Hepatocyte (in vitro differentiated cells): Measurements from ENCODE around the gene LGALS16. TPM values are rescaled to one million over a fixed set of nuclear protein-coding genes. Genes with fewer than 3 reads are reported as not detected.

ENCODE experiments used
- DNase-seq: peaks from one replicate; pipeline ENCODE4 v3.0.0-alpha.2; 2016; ENCODE audit warnings: low spot score
- H2AFZ ChIP-seq: fragments of 200-600 bp; sonication (generic); 2 replicates; pipeline ENCODE4 v1.6.0; 2016; ENCODE audit warnings: antibody characterized with exemption, mild to moderate bottlenecking
- H3K27ac ChIP-seq: fragments of 200-600 bp; sonication (generic); 2 replicates; pipeline ENCODE4 v1.5.1; 2016; ENCODE audit warnings: mild to moderate bottlenecking
- H3K27me3 ChIP-seq: fragments of 200-600 bp; sonication (generic); 2 replicates; pipeline ENCODE4 v1.6.1; 2016
- H3K36me3 ChIP-seq: fragments of 200-600 bp; sonication (generic); replicated peaks from 2 replicates; pipeline ENCODE4 v1.5.1; 2016; ENCODE audit warnings: low read depth; ENCODE audit not compliant: insufficient read depth
- H3K4me1 ChIP-seq: fragments of 200-600 bp; sonication (generic); 2 replicates; pipeline ENCODE4 v1.5.1; 2016; ENCODE audit warnings: mild to moderate bottlenecking, moderate library complexity; ENCODE audit not compliant: insufficient read depth
- H3K4me2 ChIP-seq: fragments of 200-600 bp; sonication (generic); 2 replicates; pipeline ENCODE4 v1.6.0; 2016
- H3K4me3 ChIP-seq: fragments of 200-600 bp; sonication (generic); 2 replicates; pipeline ENCODE4 v1.5.1; 2016; ENCODE audit warnings: mild to moderate bottlenecking
- H3K79me2 ChIP-seq: fragments of 200-600 bp; sonication (generic); 2 replicates; pipeline ENCODE4 v1.6.0; 2017; ENCODE audit warnings: mild to moderate bottlenecking
- H3K9me2 ChIP-seq: fragments of 200-600 bp; sonication (generic); replicated peaks from 2 replicates; pipeline ENCODE4 v1.6.0; 2017; ENCODE audit warnings: mild to moderate bottlenecking; ENCODE audit not compliant: insufficient read depth
- H3K9me3 ChIP-seq: fragments of 200-600 bp; sonication (generic); 2 replicates; pipeline ENCODE4 v1.5.1; 2016; ENCODE audit warnings: low read depth, mild to moderate bottlenecking
- H4K20me1 ChIP-seq: fragments of 200-600 bp; sonication (generic); 2 replicates; pipeline ENCODE4 v1.6.0; 2016; ENCODE audit warnings: mild to moderate bottlenecking; ENCODE audit not compliant: insufficient read depth, poor library complexity, severe bottlenecking
- CTCF ChIP-seq: fragments of 200-600 bp; sonication (generic); IDR thresholded peaks from 2 replicates; pipeline ENCODE4 v1.5.1; 2016; ENCODE audit warnings: antibody characterized with exemption, mild to moderate bottlenecking; ENCODE audit not compliant: poor library complexity
- EZH2 ChIP-seq: fragments of 200-600 bp; sonication (generic); IDR thresholded peaks from 2 replicates; pipeline ENCODE4 v1.6.1; 2016; ENCODE audit warnings: antibody characterized with exemption, mild to moderate bottlenecking, borderline replicate concordance
- EZH2phosphoT487 ChIP-seq: fragments of 200-600 bp; sonication (generic); IDR thresholded peaks from one replicate; pipeline ENCODE4 v1.6.1; 2018; ENCODE audit warnings: antibody characterized with exemption, mild to moderate bottlenecking, low read depth, moderate library complexity; ENCODE audit not compliant: unreplicated experiment, severe bottlenecking
- WGBS: methylation state at CpG from one replicate; pipeline ENCODE4 v1.1.6; 2016; ENCODE audit warnings: low lambda C conversion rate; ENCODE audit errors: missing lambda C conversion rate; 5-methylcytosine and 5-hydroxymethylcytosine counted together
- polyA plus RNA-seq: library from polyadenylated mRNA; unstranded; fragments of >200 nt; fragmentation: Nextera tagmentation; extraction: Ambion mirVana; gene quantifications from 2 replicates; pipeline ENCODE4 v1.2.1, GENCODE V29; 2016
- small RNA-seq: library from RNA; depleted of rRNA; stranded (forward); fragments of <200 nt; gene quantifications from one replicate; pipeline ENCODE3, GENCODE V24; 2014
- total RNA-seq: library from RNA; depleted of rRNA; stranded (reverse); fragments of >200 nt; gene quantifications from 2 replicates; pipeline ENCODE4 v1.2.3, GENCODE V29; 2014

LGALS16 gene
- total and polyA plus RNA-seq, 2 experiments from 2014 or later, result not detected

- no peaks in the 10 kb centered on the region for H4K20me1 ChIP-seq
- no peaks in the 10 kb centered on the region for H3K79me2 ChIP-seq
- TF ChIP-seq EZH2, result no peak
- no peak for TF ChIP-seq EZH2phosphoT487
- TF ChIP-seq CTCF, result no peak
- H3K4me2 ChIP-seq, result no peak overlapping the region
- H3K4me3 ChIP-seq, result no peak overlapping the region
- no peak overlapping the region for H3K27ac ChIP-seq
- no peaks in the 10 kb centered on the region for H3K9me2 ChIP-seq
- no peaks in the 10 kb centered on the region for H3K27me3 ChIP-seq
- no peaks in the 10 kb centered on the region for H3K4me1 ChIP-seq
- H3K9me3 ChIP-seq, result no peaks in the 10 kb centered on the region
- 84% methylated on average over 8 of the region's 8 CpGs for WGBS
- H2AFZ ChIP-seq, result no peak overlapping the region
- no peak for DNase-seq
- H3K36me3 ChIP-seq, result no peaks in the 10 kb centered on the region
Measured at GRCh38 chr19:39705578-39706188, 50.0 kb downstream of the LGALS16 start.

- no peak overlapping the region for H3K4me2 ChIP-seq
Measured at GRCh38 chr19:39708594-39708993, 52.9 kb downstream of the LGALS16 start.

GRCh38 chr19:39709026-39709872 lies 53.5 kb downstream of the LGALS16 start:
- DNase-seq, result no peak
- Histone ChIP-seq H3K9me2 (no peaks in the 10 kb centered on the region), H3K27ac (no peak overlapping the region), H3K4me2 (no peak overlapping the region), H2AFZ (no peak overlapping the region), H3K36me3 (no peaks in the 10 kb centered on the region), H3K4me3 (no peak overlapping the region), H4K20me1 (no peaks in the 10 kb centered on the region), H3K9me3 (no peaks in the 10 kb centered on the region), H3K27me3 (no peaks in the 10 kb centered on the region), H3K79me2 (no peaks in the 10 kb centered on the region), H3K4me1 (no peaks in the 10 kb centered on the region)
- 77% methylated on average over 5 of the region's 5 CpGs for WGBS
- TF ChIP-seq EZH2 (no peak), CTCF (no peak), EZH2phosphoT487 (no peak)

More at GRCh38 chr19:39708594-39708993, 52.9 kb downstream of the LGALS16 start:
- no peak overlapping the region for H3K4me3 ChIP-seq
- no peaks in the 10 kb centered on the region for H3K9me2 ChIP-seq
- no peak overlapping the region for H2AFZ ChIP-seq
- 89% methylated on average over 6 of the region's 6 CpGs for WGBS
- H3K27me3 ChIP-seq, result no peaks in the 10 kb centered on the region
- no peaks in the 10 kb centered on the region for H3K4me1 ChIP-seq
- H4K20me1 ChIP-seq, result no peaks in the 10 kb centered on the region
- TF ChIP-seq EZH2phosphoT487 (no peak), CTCF (no peak), EZH2 (no peak)
- H3K27ac ChIP-seq, result no peak overlapping the region
- no peak for DNase-seq
- no peaks in the 10 kb centered on the region for H3K36me3 ChIP-seq
- no peaks in the 10 kb centered on the region for H3K79me2 ChIP-seq
- H3K9me3 ChIP-seq, result no peaks in the 10 kb centered on the region

Small RNA genes within 50 kb of the gene (small RNA-seq; reads per million reads assigned to genes)
- gene AC005176.2, result not detected
- gene RPS29P27, result not detected
- not detected for gene RPS29P30

Other genes with a start within 250 kb of the LGALS16 start
- 72.9 and 95.8 TPM in 2 replicates for gene ZFP36, start 249.1 kb upstream of the LGALS16 start, total RNA-seq
- 1,034 and 1,087 TPM in 2 replicates for gene ZFP36, start 249.1 kb upstream of the LGALS16 start, polyA plus RNA-seq
- gene PLEKHG2, start 243.2 kb upstream of the LGALS16 start, total RNA-seq, result 17.7 and 25.3 TPM in 2 replicates
- 34.0 and 44.0 TPM in 2 replicates for gene PLEKHG2, start 243.2 kb upstream of the LGALS16 start, polyA plus RNA-seq
- gene RPS16, start 220.0 kb upstream of the LGALS16 start, total RNA-seq, result 63.8 and 115 TPM in 2 replicates
- gene RPS16, start 220.0 kb upstream of the LGALS16 start, polyA plus RNA-seq, result 409 and 411 TPM in 2 replicates
- gene SUPT5H, start 210.3 kb upstream of the LGALS16 start, total RNA-seq, result 63.7 and 71.6 TPM in 2 replicates
- gene SUPT5H, start 210.3 kb upstream of the LGALS16 start, polyA plus RNA-seq, result 184 and 213 TPM in 2 replicates
- gene TIMM50, start 175.1 kb upstream of the LGALS16 start, total RNA-seq, result 53.1 and 57.2 TPM in 2 replicates
- gene TIMM50, start 175.1 kb upstream of the LGALS16 start, polyA plus RNA-seq, result 56.4 and 61.7 TPM in 2 replicates
- gene DLL3, start 157.0 kb upstream of the LGALS16 start, total RNA-seq, result 0.16 and 1.6 TPM in 2 replicates
- 1.1 and 1.3 TPM in 2 replicates for gene DLL3, start 157.0 kb upstream of the LGALS16 start, polyA plus RNA-seq
- 0.50 and 2.0 TPM in 2 replicates for gene SELENOV, start 140.8 kb upstream of the LGALS16 start, total RNA-seq
- gene SELENOV, start 140.8 kb upstream of the LGALS16 start, polyA plus RNA-seq, result 0.98 and 2.2 TPM in 2 replicates
- 3.4 and 3.7 TPM in 2 replicates for gene EID2B, start 123.1 kb upstream of the LGALS16 start, total RNA-seq
- gene EID2B, start 123.1 kb upstream of the LGALS16 start, polyA plus RNA-seq, result 1.0 and 2.2 TPM in 2 replicates
- 13.6 and 18.6 TPM in 2 replicates for gene EID2, start 115.8 kb upstream of the LGALS16 start, total RNA-seq
- gene EID2, start 115.8 kb upstream of the LGALS16 start, polyA plus RNA-seq, result 29.3 and 34.8 TPM in 2 replicates
- gene LGALS13, start 53.4 kb upstream of the LGALS16 start, total RNA-seq, result not detected in 2 replicates
- gene LGALS13, start 53.4 kb upstream of the LGALS16 start, polyA plus RNA-seq, result not detected in 2 replicates
- 0.88 and 1.2 TPM in 2 replicates for gene LGALS14, start 48.6 kb downstream of the LGALS16 start, total RNA-seq
- gene LGALS14, start 48.6 kb downstream of the LGALS16 start, polyA plus RNA-seq, result 1.3 TPM in 1 of 2 replicates, not detected in the other
- not detected in 2 replicates for gene CLC, start 82.1 kb downstream of the LGALS16 start, total RNA-seq
- gene CLC, start 82.1 kb downstream of the LGALS16 start, polyA plus RNA-seq, result not detected in 2 replicates
- not detected in 2 replicates for gene LEUTX, start 122.9 kb downstream of the LGALS16 start, total RNA-seq
- gene LEUTX, start 122.9 kb downstream of the LGALS16 start, polyA plus RNA-seq, result not detected in 2 replicates
- gene DYRK1B, start 178.2 kb downstream of the LGALS16 start, total RNA-seq, result 10.5 and 12.2 TPM in 2 replicates
- 25.7 and 28.0 TPM in 2 replicates for gene DYRK1B, start 178.2 kb downstream of the LGALS16 start, polyA plus RNA-seq
- gene FBL, start 190.5 kb downstream of the LGALS16 start, total RNA-seq, result 104 and 126 TPM in 2 replicates
- gene FBL, start 190.5 kb downstream of the LGALS16 start, polyA plus RNA-seq, result 69.6 and 79.4 TPM in 2 replicates